ENCODE data around the gene AIFM2.
"Not testable (repeated sequence)": the region's sequence is repeated elsewhere in the genome, so short reads cannot be mapped to it uniquely, and the experiment has no call there.

Gene AIFM2

DNA sequence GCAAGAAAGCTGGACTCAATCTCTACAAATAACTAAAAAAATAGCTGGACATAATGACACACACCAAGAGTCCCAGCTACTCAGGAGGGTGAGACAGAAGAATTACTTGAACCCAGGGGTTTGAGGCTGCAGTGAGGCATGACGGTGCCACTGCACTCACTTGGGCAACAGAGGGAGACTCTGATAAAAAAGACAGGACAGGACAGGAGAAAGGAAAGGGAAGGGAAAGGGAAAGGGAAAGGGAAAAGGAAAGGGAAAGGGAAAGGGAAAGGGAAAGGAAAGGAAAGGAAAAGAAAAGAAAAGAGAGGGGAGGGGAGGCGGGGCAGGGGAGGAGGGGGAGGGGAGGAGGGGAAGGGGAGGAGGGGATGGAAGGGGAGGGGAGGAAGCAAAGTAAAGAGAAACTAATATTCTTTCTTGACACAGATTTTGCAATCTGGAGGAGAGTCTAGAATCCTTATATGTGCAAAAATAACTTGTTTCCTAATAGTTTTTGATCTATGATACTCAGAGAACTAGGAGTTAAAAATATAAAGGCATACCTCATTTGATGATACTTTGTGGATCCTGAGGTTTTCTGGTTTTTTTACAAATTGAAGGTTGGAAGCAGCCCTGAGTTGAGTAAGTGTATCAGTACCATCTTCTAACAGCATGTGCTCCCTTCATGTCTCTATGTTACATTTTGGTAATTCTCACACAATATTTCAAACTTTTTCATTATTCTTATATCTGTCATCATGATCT lies 29.7 kb upstream of the AIFM2 start:
- no peak for DNase-seq (ENCODE audit: low read depth in 1 of 2, low spot score in 1 of 2)
- TF ChIP-seq JUND (IDR thresholded peaks at IDR 0.05; ENCODE audit: low read depth) = no peak
- in situ Hi-C loops (cut with HindIII; ENCODE audit: low pct_unique_long_range_greater_than_20kb, low sequenced_read_pairs) = no loop called here

DNA sequence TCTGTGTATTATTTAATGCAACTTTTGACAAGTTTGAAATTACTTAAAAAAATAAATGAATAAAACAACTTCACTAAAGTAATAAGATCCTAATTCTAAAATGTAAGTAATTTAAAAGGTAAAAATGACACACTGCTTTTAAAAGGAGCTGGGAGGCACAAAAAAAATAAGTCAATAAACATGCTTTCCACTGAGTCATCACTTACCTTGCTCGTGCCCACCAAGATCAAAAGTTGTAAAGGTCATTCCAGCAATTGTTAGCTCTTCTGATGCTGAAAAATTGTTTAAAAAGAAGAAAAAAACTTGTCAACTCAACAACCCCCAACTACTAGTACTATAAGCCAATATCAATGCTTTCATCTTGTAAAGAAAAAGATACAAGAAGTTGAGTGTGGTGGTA lies 28.2 kb upstream of the AIFM2 start:
- in situ Hi-C loops (cut with HindIII; ENCODE audit: low pct_unique_long_range_greater_than_20kb, low sequenced_read_pairs) = no loop called here
- DNase-seq (ENCODE audit: low read depth in 1 of 2, low spot score in 1 of 2) = no peak
- TF ChIP-seq JUND (IDR thresholded peaks at IDR 0.05; ENCODE audit: low read depth) = no peak

DNA sequence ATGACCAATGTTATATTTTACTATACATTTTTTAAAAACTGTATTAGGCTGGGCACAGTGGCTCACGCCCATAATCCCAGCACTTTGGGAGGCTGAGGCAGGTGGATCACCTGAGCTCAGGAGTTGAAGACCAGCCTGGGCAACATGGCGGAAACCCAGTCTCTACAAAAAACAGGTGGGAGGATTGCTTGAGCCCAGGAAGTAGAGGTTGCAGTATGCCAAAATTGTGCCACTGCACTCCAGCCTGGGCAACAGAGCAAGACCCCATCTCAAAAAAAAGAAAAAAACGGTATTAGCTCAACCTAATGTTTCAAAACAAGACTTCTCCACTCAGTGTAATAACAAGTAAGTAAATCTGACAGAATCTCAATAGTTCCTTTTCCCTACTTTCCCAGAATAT lies 26.7 kb upstream of the AIFM2 start:
- DNase-seq (ENCODE audit: low read depth in 1 of 2, low spot score in 1 of 2); in situ Hi-C loops (cut with HindIII; ENCODE audit: low pct_unique_long_range_greater_than_20kb, low sequenced_read_pairs): not testable (repeated sequence)

DNA sequence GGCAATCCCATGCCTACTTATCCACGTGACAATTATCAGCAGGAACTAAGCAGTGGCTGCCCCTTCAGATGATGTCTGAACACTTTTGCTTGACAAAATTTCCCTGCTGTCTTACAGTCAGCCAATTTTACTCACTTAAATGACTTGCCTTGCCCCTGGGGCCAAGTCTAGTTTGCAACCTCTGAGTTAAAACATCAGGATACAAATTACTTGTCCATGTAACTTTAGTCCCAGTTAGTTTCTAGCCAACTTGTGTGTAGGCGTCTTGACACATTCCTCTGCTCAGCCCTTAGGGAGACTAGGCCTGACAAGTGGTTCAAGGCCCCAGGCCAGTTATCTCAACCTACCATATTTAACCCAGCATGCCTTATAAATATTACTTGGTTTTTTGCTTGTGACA lies 25.5 kb upstream of the AIFM2 start:
- in situ Hi-C loops (cut with HindIII; ENCODE audit: low pct_unique_long_range_greater_than_20kb, low sequenced_read_pairs) = no loop called here
- no peak for TF ChIP-seq JUND (IDR thresholded peaks at IDR 0.05; ENCODE audit: low read depth)
- DNase-seq (ENCODE audit: low read depth in 1 of 2, low spot score in 1 of 2) = no peak

DNA sequence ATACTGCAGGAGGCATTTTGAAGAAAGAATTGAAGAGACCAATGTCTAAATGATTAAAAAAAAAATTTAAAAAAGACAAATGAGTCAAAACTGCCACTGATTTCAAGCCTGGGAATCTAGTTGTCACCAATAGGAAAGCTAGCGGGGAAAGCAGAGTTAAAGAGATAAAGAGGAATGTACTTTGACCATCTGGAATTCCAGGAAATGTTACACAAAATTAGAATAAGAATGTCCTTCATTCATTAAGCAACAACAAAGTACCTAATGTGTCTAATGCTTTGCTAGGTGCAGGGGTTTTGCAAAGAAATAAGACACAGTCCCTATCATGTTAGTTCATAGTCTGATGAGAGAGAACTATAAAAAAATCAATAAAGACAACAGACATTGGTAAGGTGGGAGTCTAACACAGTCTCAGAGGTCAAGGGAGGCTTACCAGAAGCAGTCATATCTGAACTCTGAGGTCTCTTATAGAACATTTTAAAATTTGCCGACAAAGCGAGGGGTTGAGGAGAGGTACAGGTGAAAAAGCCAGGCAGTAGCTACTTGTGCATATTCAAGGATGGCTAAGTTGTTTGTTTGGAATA lies 22.7 kb upstream of the AIFM2 start:
- in situ Hi-C loops (cut with HindIII; ENCODE audit: low pct_unique_long_range_greater_than_20kb, low sequenced_read_pairs) = no loop called here
- no peak for TF ChIP-seq JUND (IDR thresholded peaks at IDR 0.05; ENCODE audit: low read depth)
- DNase-seq (ENCODE audit: low read depth in 1 of 2, low spot score in 1 of 2) = no peak

DNA sequence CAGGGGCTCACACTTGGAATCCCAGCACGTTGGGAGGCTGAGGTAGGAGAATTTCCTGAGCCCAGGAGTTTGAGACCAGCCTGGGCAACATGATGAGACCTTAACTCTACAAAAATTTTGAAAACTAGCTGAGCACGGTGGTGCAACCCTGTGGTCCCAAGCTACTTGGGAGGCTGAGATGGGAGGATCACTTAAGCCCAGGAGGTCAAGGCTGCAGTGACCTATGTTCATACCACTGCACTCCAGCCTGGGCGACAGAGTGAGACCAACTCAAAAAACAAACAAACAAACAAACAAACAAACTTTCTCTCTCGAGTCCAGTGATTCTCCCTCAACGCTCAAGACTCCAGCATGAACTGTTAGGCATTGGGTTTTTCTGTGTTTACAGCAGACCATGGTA lies 15.9 kb upstream of the AIFM2 start:
- no peak for TF ChIP-seq JUND (IDR thresholded peaks at IDR 0.05; ENCODE audit: low read depth)
- in situ Hi-C loops (cut with HindIII; ENCODE audit: low pct_unique_long_range_greater_than_20kb, low sequenced_read_pairs) = no loop called here
- no peak for DNase-seq (ENCODE audit: low read depth in 1 of 2, low spot score in 1 of 2)

DNA sequence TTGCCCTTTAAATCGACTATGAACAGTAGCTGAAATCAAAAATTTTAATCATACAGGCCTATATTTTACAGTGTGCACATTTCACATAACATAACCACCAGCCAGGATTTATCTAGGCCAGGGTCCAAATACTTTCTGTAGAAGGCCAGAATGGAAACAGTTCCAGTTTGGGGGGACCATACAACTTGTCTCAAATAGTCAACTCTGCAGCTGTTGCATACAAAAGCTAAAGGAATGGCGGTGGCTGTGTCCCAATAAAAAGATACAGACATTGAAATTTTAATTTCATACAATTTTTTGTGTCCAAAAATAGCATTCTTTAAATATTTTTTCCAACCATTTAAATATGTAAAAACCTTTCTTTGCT lies 14.6 kb upstream of the AIFM2 start:
- TF ChIP-seq JUND (IDR thresholded peaks at IDR 0.05; ENCODE audit: low read depth) = no peak
- no peak for DNase-seq (ENCODE audit: low read depth in 1 of 2, low spot score in 1 of 2)
- in situ Hi-C loops (cut with HindIII; ENCODE audit: low pct_unique_long_range_greater_than_20kb, low sequenced_read_pairs) = no loop called here

GRCh38 chr10:70146489-70147258 lies 14.0 kb upstream of the AIFM2 start, which contains the start of gene TYSND1:
Gene TYSND1 (minus strand): TSS chr10:70146700. CDS start chr10:70146586, 114 bp downstream.
- TF ChIP-seq JUND (IDR thresholded peaks at IDR 0.05; ENCODE audit: low read depth) = no peak
- in situ Hi-C loops (cut with HindIII; ENCODE audit: low pct_unique_long_range_greater_than_20kb, low sequenced_read_pairs) = no loop called here
- peak; percentile 98 to 99 for DNase-seq (ENCODE audit: low read depth in 1 of 2, low spot score in 1 of 2)

GRCh38 chr10:70145666-70146488 lies 13.3 kb upstream of the AIFM2 start:
- DNase-seq (ENCODE audit: low read depth in 1 of 2, low spot score in 1 of 2) = peak; percentile 39 to 61
- no peak for TF ChIP-seq JUND (IDR thresholded peaks at IDR 0.05; ENCODE audit: low read depth)
- in situ Hi-C loops (cut with HindIII; ENCODE audit: low pct_unique_long_range_greater_than_20kb, low sequenced_read_pairs) = no loop called here

DNA sequence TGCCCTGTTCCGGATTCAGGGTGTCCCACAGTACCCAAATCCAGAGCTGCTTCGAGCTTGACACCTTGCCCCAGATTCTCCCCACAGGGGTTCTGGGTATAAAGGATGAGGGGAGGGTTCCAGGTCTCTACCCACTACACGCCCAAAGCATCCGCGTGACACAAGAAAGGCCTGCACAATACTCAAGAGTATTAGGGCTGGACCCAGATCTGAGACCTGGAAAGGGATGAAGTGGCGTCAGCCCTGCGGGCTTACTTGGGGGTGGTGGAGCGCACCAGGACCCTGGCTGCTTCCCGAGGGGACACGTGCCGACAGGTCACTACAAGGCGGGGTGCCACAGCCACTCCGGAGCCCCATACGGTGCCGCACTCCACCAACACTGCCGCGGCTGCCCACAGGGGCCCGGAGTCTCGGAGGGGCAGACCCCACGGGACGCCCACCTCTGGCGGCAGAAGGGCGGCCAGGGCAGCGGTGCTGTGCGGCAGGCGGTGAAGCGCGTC lies 12.6 kb upstream of the AIFM2 start:
- in situ Hi-C loops (cut with HindIII; ENCODE audit: low pct_unique_long_range_greater_than_20kb, low sequenced_read_pairs) = no loop called here
- TF ChIP-seq JUND (IDR thresholded peaks at IDR 0.05; ENCODE audit: low read depth) = no peak
- no peak for DNase-seq (ENCODE audit: low read depth in 1 of 2, low spot score in 1 of 2)

DNA sequence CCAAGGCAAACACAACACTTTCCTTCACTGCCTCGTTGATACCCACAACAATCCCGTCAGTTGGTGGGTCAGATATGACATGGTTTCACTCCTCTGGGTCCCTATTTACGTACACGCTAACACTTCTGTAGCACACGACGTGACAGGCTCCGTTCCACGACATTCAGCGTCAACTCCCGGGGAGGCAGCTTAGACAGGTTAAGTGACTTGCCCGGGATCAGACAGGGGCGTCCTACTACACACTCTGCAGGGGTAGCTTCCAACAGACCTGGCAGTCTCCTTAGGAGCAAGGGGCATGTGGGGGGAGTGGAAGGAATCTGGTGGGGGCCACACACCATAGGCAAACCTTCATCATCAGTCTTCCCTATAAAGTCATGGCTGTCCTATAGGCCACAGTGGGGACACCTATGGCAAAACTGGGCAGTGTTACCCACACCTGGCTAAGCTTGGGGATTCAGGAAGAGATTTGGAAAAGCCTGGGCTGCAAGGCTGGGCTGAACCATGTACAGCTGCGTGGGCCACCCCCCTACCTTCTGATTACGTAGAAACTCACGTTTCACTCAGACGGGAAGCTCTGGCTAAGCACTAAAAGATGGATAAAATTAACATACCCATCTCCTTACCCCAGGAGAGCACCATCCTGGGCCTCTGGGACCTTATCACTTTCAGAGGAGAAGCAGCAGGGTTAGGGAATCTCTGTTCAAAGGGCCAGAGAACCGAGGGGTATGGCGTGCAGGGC lies 11.9 kb upstream of the AIFM2 start:
- in situ Hi-C loops (cut with HindIII; ENCODE audit: low pct_unique_long_range_greater_than_20kb, low sequenced_read_pairs) = no loop called here
- TF ChIP-seq JUND (IDR thresholded peaks at IDR 0.05; ENCODE audit: low read depth) = no peak
- DNase-seq (ENCODE audit: low read depth in 1 of 2, low spot score in 1 of 2) = no peak

DNA sequence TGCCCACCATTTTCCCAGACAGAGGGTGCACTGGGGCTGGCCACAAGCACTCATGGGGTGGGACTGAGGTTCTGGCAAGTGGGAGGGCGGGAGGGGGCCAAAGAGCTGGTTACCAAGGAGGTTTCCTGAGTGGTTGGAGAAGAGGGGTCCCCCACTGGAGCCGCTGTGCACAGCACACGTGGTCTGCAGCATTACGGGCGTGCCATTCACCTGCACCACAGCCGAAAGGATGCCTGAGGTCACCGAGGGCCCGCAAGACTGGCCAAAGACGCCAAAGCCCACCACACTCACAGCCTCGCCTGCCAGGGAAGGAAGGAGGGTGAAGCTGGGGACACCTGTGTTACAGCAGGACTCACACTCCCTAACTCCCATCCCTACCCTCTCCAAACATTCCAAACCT lies 9.9 kb upstream of the AIFM2 start:
- no peak for DNase-seq (ENCODE audit: low read depth in 1 of 2, low spot score in 1 of 2)
- TF ChIP-seq JUND (IDR thresholded peaks at IDR 0.05; ENCODE audit: low read depth) = no peak
- in situ Hi-C loops (cut with HindIII; ENCODE audit: low pct_unique_long_range_greater_than_20kb, low sequenced_read_pairs) = no loop called here

Data from T47D (cell line).